LHCN-M2 (cell line): ENCODE results near the gene UBD. TPM values are rescaled to one million over a fixed set of nuclear protein-coding genes. Genes with fewer than 3 reads are reported as not detected.

ENCODE experiments used
- DNase-seq: peaks from one replicate; pipeline ENCODE4 v3.0.0-alpha.2; 2012; ENCODE audit warnings: low read depth
- polyA plus RNA-seq: library from polyadenylated mRNA; unstranded; fragments of >200 nt; gene quantifications from one replicate; pipeline ENCODE4 v1.2.1, GENCODE V29; 2012; ENCODE audit warnings: missing spikeins
- total RNA-seq: library from RNA; depleted of rRNA; stranded (reverse); fragments of >200 nt; gene quantifications from 2 replicates; pipeline ENCODE4 v1.2.3, GENCODE V29; 2014; rRNA removed

UBD gene
- not detected in 2 replicates for total RNA-seq
- polyA plus RNA-seq, result not detected

- no peak for DNase-seq
Observed at GRCh38 chr6:29559524-29560287, at the start of gene UBD. TSS of gene UBD (minus strand) at chr6:29559732. CDS start at chr6:29559701, 31 bp downstream.

- DNase-seq, result no peak
Observed at GRCh38 chr6:29608131-29608530, 48.6 kb upstream of the UBD start.

- no peak for DNase-seq
Observed at GRCh38 chr6:29603930-29604329, 44.4 kb upstream of the UBD start.

GRCh38 chr6:29603456-29603855 lies 43.9 kb upstream of the UBD start:
- no peak for DNase-seq

GRCh38 chr6:29602564-29603361 lies 43.2 kb upstream of the UBD start:
- peak; percentile 23 for DNase-seq

GRCh38 chr6:29598172-29598747 lies 38.7 kb upstream of the UBD start:
- no peak for DNase-seq

- no peak for DNase-seq
Observed at GRCh38 chr6:29597184-29597583, 37.7 kb upstream of the UBD start.

- DNase-seq, result no peak
Observed at GRCh38 chr6:29596381-29596900, 36.9 kb upstream of the UBD start.

GRCh38 chr6:29593199-29593855 lies 33.8 kb upstream of the UBD start:
- no peak for DNase-seq

- no peak for DNase-seq
Observed at GRCh38 chr6:29591677-29592076, 32.1 kb upstream of the UBD start.

GRCh38 chr6:29590218-29590808 lies 30.8 kb upstream of the UBD start:
- no peak for DNase-seq

GRCh38 chr6:29589423-29590048 lies 30.0 kb upstream of the UBD start:
- DNase-seq, result peak; percentile 34

GRCh38 chr6:29584821-29585220 lies 25.3 kb upstream of the UBD start, which contains the start of gene OR2H2:
TSS of gene OR2H2 (plus strand) at chr6:29585121. CDS start at chr6:29587945, 2,824 bp downstream.
- DNase-seq, result no peak

- DNase-seq, result no peak
Observed at GRCh38 chr6:29577544-29577943, 18.0 kb upstream of the UBD start.

GRCh38 chr6:29576056-29576455 lies 16.5 kb upstream of the UBD start:
- no peak for DNase-seq

- no peak for DNase-seq
Observed at GRCh38 chr6:29567991-29568390, 8.5 kb upstream of the UBD start.

GRCh38 chr6:29567541-29567940 lies 8.0 kb upstream of the UBD start:
- DNase-seq, result no peak

- no peak for DNase-seq
Observed at GRCh38 chr6:29566856-29567255, 7.3 kb upstream of the UBD start.

GRCh38 chr6:29564875-29565274 lies 5.3 kb upstream of the UBD start:
- DNase-seq, result no peak

- no peak for DNase-seq
Observed at GRCh38 chr6:29563435-29563965, 4.0 kb upstream of the UBD start.
